HepG2 (cell line): Measurements from ENCODE around the gene RIN3. TPM values are rescaled to one million over a fixed set of nuclear protein-coding genes. Genes with fewer than 3 reads are reported as not detected.

ENCODE experiments used
- ATAC-seq: fragments of 200-7000 bp; cut with Tn5 transposase; 3 replicates; pipeline ENCODE4 v1.9.1; 2020; ENCODE audit warnings: mild to moderate bottlenecking, moderate library complexity
- BruUV-seq: library from RNA; stranded (reverse); fragments of 400-500 nt; replicated peaks from 2 replicates; lab custom pipeline; 2021; lab: Mats Ljungman, UMichigan
- CTCF ChIA-PET: fragments of 300-600 bp; formaldehyde crosslinking; extraction: SDS; loops from one replicate; lab custom pipeline; 2021; ENCODE audit warnings: low total read pairs, inconsistent platforms, low intra/inter-chr PET ratio; lab: Yijun Ruan, JAX
- POLR2A ChIA-PET: fragments of 350-600 bp; sonication (Branson Sonifier 250); formaldehyde crosslinking; loops from one replicate; lab custom pipeline; 2020; ENCODE audit warnings: antibody characterized with exemption, inconsistent platforms; lab: Yijun Ruan, JAX
- DNase-seq: peaks from one replicate; pipeline ENCODE4 v3.0.0-alpha.2; 2015; ENCODE audit warnings: low spot score
- FAIRE-seq: peaks from 3 replicates; lab custom pipeline; 2011; peaks lifted over from hg19 to GRCh38; lab: Jason Lieb, UNC
- H2AFZ ChIP-seq: one replicate; pipeline ENCODE4 v1.6.1; 2011; ENCODE audit warnings: low read length, inconsistent platforms
- H3K27ac ChIP-seq: fragments of 300-600 bp; 3 replicates; pipeline ENCODE4 v1.8.0; 2011; ENCODE audit warnings: mixed run types, mild to moderate bottlenecking, mixed read lengths, low read length, inconsistent platforms; ENCODE audit not compliant: insufficient read depth; ENCODE audit errors: extremely low read length
- H3K27me3 ChIP-seq, 2 experiments: fragments of 200-600 bp in 1 of 2; 2 replicates in 1 of 2; 3 replicates in 1 of 2; pipeline versions ENCODE4 v1.6.0 to v1.8.0; 2011; ENCODE audit warnings: low read length in 2 of 2, mild to moderate bottlenecking in 2 of 2, moderate library complexity in 2 of 2, inconsistent platforms in 1 of 2; ENCODE audit not compliant: insufficient read depth in 2 of 2, control insufficient read depth in 1 of 2
- H3K36me3 ChIP-seq, 2 experiments: fragments of 200-600 bp in 1 of 2; replicated peaks in 1 of 2; 2 replicates in 1 of 2; 3 replicates in 1 of 2; pipeline versions ENCODE4 v1.5.1 to v1.8.0; 2011; ENCODE audit warnings: low read length in 2 of 2, inconsistent platforms in 1 of 2; ENCODE audit not compliant: insufficient read depth in 2 of 2, control insufficient read depth in 1 of 2
- H3K4me1 ChIP-seq: 2 replicates; pipeline ENCODE4 v1.5.1; 2012; ENCODE audit warnings: low read length, inconsistent platforms; ENCODE audit not compliant: insufficient read depth
- H3K4me2 ChIP-seq: 2 replicates; pipeline ENCODE4 v1.6.0; 2011; ENCODE audit warnings: low read depth, low read length, inconsistent platforms
- H3K4me3 ChIP-seq, 3 experiments: fragments of 200-600 bp in 1 of 3; sonication (generic), shearing (Covaris generic) in 1 of 3; replicated peaks in 1 of 3; 2 replicates each; pipeline ENCODE4 v1.5.1; 2011 to 2016; ENCODE audit warnings: low read length in 3 of 3, inconsistent platforms in 2 of 3, low read depth in 2 of 3, mild to moderate bottlenecking in 2 of 3, control low read depth in 1 of 3, mixed read lengths in 1 of 3; ENCODE audit not compliant: insufficient read depth in 1 of 3
- H3K79me2 ChIP-seq: one replicate; pipeline ENCODE4 v1.6.1; 2011; ENCODE audit warnings: low read length, inconsistent platforms; ENCODE audit not compliant: insufficient read depth
- H3K9ac ChIP-seq: 2 replicates; pipeline ENCODE4 v1.6.0; 2011; ENCODE audit warnings: mild to moderate bottlenecking, low read depth, low read length, inconsistent platforms; ENCODE audit not compliant: insufficient read depth
- H3K9me3 ChIP-seq: 2 replicates; pipeline ENCODE4 v1.5.1; 2012; ENCODE audit warnings: mild to moderate bottlenecking, low read length
- H4K20me1 ChIP-seq: 2 replicates; pipeline ENCODE4 v1.6.0; 2011; ENCODE audit warnings: inconsistent platforms, mild to moderate bottlenecking, low read length, moderate library complexity; ENCODE audit not compliant: insufficient read depth
- GATA4 ChIP-seq: sonication (generic); IDR thresholded peaks from 2 replicates; pipeline ENCODE4 v1.6.1; 2016; ENCODE audit warnings: antibody characterized with exemption, low read depth, borderline replicate concordance
- IKZF1 ChIP-seq: fragments of 450-650 bp; IDR thresholded peaks from 2 replicates; pipeline ENCODE4 v1.7.1; 2016
- IKZF4 ChIP-seq: sonication (generic); formaldehyde crosslinking; IDR thresholded peaks from 2 replicates; pipeline ENCODE4 v1.5.1; 2020; ENCODE audit warnings: borderline replicate concordance, mild to moderate bottlenecking, low read depth, missing genetic modification reagents; ENCODE audit errors: not compliant biosample characterization
- MAFG ChIP-seq: sonication (generic); formaldehyde crosslinking; IDR thresholded peaks from 2 replicates; pipeline ENCODE4 v1.5.1; 2020; ENCODE audit warnings: mild to moderate bottlenecking, missing genetic modification reagents
- MAFK ChIP-seq, 2 experiments: IDR thresholded peaks in 1 of 2; conservative IDR thresholded peaks in 1 of 2; 2 replicates each; pipeline ENCODE4 v1.6.1; 2011; ENCODE audit warnings: improper control_type of control experiment in 2 of 2, low read length in 2 of 2
- PITX1 ChIP-seq: sonication (generic); formaldehyde crosslinking; IDR thresholded peaks from 2 replicates; pipeline ENCODE4 v1.5.1; 2020; ENCODE audit warnings: mild to moderate bottlenecking, missing genetic modification reagents
- RFX5 ChIP-seq: IDR thresholded peaks from 2 replicates; pipeline ENCODE4 v1.6.1; 2011; ENCODE audit warnings: low read depth, low read length, improper control_type of control experiment
- SP140L ChIP-seq: sonication (generic); formaldehyde crosslinking; IDR thresholded peaks from 2 replicates; pipeline ENCODE4 v1.4.0; 2020; ENCODE audit warnings: missing genetic modification reagents, borderline replicate concordance
- XBP1 ChIP-seq: sonication (generic); formaldehyde crosslinking; IDR thresholded peaks from 2 replicates; pipeline ENCODE4 v1.5.0; 2020; ENCODE audit warnings: missing genetic modification reagents
- ZNF678 ChIP-seq: sonication (generic); formaldehyde crosslinking; IDR thresholded peaks from 2 replicates; pipeline ENCODE4 v1.4.0; 2020; ENCODE audit warnings: mild to moderate bottlenecking, missing genetic modification reagents
- ZNF737 ChIP-seq: sonication (generic); formaldehyde crosslinking; IDR thresholded peaks from 2 replicates; pipeline ENCODE4 v1.5.0; 2020; ENCODE audit warnings: missing genetic modification reagents, mild to moderate bottlenecking, borderline replicate concordance
- ZNF891 ChIP-seq: sonication (generic); formaldehyde crosslinking; IDR thresholded peaks from 2 replicates; pipeline ENCODE4 v1.5.0; 2020; ENCODE audit warnings: mild to moderate bottlenecking, missing genetic modification reagents
- in situ Hi-C: cut with HindIII; loops from 2 replicates; pipeline ENCODE4 v1.10.0; 2017; ENCODE audit warnings: low pct_unique_long_range_greater_than_20kb; ENCODE audit not compliant: extremely low pct_ligation_motif_present
- intact Hi-C: fragments of 100-400 bp; cut with micrococcal nuclease; formaldehyde crosslinking; loops from one replicate; pipeline ENCODE4 v1.10.0; 2022; ENCODE audit not compliant: unreplicated experiment
- polyA plus RNA-seq, 8 experiments: library from polyadenylated mRNA; depleted of rRNA in 3 of 8; stranded (reverse) in 7 of 8; unstranded in 1 of 8; fragments of >200 nt; fragmentation: Illumina TruSeq in 4 of 8; extraction: Trizol in 4 of 8; gene quantifications; 2 replicates each; pipeline versions ENCODE4 v1.2.1 to v1.2.3, GENCODE V29; 2011 to 2016; ENCODE audit warnings: low read depth in 4 of 8, missing spikeins in 1 of 8, mixed read lengths in 1 of 8; ENCODE audit not compliant: insufficient read depth in 1 of 8
- total RNA-seq, 5 experiments: library from RNA; depleted of rRNA; stranded (reverse); fragments of >200 nt; fragmentation: Illumina TruSeq; extraction: Trizol; gene quantifications; 2 replicates each; pipeline ENCODE4 v1.2.3, GENCODE V29; 2016; ENCODE audit warnings: low read depth in 1 of 5
- TF ChIP-seq, protein P1 (sequence below): sonication (generic); formaldehyde crosslinking; IDR thresholded peaks from 2 replicates; pipeline ENCODE4 v1.4.0; 2020; ENCODE audit warnings: missing genetic modification reagents, borderline replicate concordance
- TF ChIP-seq, protein P2 (sequence below): IDR thresholded peaks from 2 replicates; pipeline ENCODE4 v1.6.1; 2016; ENCODE audit warnings: missing compliant biosample characterization, missing genetic modification reagents, borderline replicate concordance
- TF ChIP-seq, protein P3 (sequence below): sonication (generic); formaldehyde crosslinking; IDR thresholded peaks from 2 replicates; pipeline ENCODE4 v1.5.0; 2020; ENCODE audit warnings: missing genetic modification reagents
- TF ChIP-seq, protein P4 (sequence below): sonication (generic); formaldehyde crosslinking; IDR thresholded peaks from 2 replicates; pipeline ENCODE4 v1.8.0; 2022; ENCODE audit warnings: low read depth, missing genetic modification reagents

RIN3 gene
- total and polyA plus RNA-seq, 2 of the 13 experiments (the other 11 are each of a cell fraction or from before 2014, with no cell fraction given) = 2.3 to 3.6 TPM

DNA sequence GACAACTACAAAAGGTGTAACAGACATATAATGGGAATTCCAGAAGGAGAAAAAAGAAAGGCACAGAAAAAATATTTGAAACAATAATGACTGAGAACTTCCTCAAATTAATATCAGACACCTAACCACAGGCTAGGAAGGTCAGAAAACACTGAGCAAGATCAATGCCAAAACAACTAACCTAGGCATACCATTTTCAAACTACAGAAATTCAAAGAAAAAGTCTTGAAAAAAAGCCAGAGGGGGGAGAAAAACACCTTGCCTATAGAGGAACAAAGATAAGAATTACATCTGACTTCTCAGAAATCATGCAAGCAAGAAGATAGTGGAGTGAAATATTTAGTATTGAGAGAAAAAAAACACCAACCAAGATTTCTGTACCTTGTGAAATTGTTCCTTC, 77.8 kb downstream of the RIN3 start:
- Histone ChIP-seq H4K20me1 (no peaks in the 10 kb centered on the region), H3K27ac (no peak overlapping the region), H3K9me3 (no peaks in the 10 kb centered on the region), H3K79me2 (no peaks in the 10 kb centered on the region), H3K9ac (no peak overlapping the region), H2AFZ (no peak overlapping the region), H3K36me3 (peaks cover 1 to 6% of the 10 kb centered on the region in 2 experiments; a peak in 1 of 5 replicates), H3K4me3 (no peak overlapping the region), H3K4me1 (no peaks in the 10 kb centered on the region), H3K4me2 (no peak overlapping the region), H3K27me3 (no peaks in the 10 kb centered on the region)
- ChIA-PET POLR2A (no interaction called here), CTCF (no interaction called here)
- FAIRE-seq = no peak
- intact Hi-C loops = no loop called here
- TSS peak; percentile 34 for BruUV-seq
- ATAC-seq = no peak
- no peak for TF ChIP-seq IKZF4 (CRISPR knock-in tag)
- TF ChIP-seq MAFK (conservative IDR thresholded peaks at IDR 0.05 in 1 of 2, IDR thresholded peaks at IDR 0.05 in 1 of 2; ENCODE audit: low read length in 2 of 2) = no peak
- TF ChIP-seq IKZF1 = no peak
- TF ChIP-seq, protein P1, sequence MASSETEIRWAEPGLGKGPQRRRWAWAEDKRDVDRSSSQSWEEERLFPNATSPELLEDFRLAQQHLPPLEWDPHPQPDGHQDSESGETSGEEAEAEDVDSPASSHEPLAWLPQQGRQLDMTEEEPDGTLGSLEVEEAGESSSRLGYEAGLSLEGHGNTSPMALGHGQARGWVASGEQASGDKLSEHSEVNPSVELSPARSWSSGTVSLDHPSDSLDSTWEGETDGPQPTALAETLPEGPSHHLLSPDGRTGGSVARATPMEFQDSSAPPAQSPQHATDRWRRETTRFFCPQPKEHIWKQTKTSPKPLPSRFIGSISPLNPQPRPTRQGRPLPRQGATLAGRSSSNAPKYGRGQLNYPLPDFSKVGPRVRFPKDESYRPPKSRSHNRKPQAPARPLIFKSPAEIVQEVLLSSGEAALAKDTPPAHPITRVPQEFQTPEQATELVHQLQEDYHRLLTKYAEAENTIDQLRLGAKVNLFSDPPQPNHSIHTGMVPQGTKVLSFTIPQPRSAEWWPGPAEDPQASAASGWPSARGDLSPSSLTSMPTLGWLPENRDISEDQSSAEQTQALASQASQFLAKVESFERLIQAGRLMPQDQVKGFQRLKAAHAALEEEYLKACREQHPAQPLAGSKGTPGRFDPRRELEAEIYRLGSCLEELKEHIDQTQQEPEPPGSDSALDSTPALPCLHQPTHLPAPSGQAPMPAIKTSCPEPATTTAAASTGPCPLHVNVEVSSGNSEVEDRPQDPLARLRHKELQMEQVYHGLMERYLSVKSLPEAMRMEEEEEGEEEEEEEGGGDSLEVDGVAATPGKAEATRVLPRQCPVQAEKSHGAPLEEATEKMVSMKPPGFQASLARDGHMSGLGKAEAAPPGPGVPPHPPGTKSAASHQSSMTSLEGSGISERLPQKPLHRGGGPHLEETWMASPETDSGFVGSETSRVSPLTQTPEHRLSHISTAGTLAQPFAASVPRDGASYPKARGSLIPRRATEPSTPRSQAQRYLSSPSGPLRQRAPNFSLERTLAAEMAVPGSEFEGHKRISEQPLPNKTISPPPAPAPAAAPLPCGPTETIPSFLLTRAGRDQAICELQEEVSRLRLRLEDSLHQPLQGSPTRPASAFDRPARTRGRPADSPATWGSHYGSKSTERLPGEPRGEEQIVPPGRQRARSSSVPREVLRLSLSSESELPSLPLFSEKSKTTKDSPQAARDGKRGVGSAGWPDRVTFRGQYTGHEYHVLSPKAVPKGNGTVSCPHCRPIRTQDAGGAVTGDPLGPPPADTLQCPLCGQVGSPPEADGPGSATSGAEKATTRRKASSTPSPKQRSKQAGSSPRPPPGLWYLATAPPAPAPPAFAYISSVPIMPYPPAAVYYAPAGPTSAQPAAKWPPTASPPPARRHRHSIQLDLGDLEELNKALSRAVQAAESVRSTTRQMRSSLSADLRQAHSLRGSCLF (CRISPR knock-in tag) = no peak
- TF ChIP-seq, protein P2, sequence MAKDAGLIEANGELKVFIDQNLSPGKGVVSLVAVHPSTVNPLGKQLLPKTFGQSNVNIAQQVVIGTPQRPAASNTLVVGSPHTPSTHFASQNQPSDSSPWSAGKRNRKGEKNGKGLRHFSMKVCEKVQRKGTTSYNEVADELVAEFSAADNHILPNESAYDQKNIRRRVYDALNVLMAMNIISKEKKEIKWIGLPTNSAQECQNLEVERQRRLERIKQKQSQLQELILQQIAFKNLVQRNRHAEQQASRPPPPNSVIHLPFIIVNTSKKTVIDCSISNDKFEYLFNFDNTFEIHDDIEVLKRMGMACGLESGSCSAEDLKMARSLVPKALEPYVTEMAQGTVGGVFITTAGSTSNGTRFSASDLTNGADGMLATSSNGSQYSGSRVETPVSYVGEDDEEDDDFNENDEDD (CRISPR knock-in tag) = no peak
- TF ChIP-seq, protein P3, sequence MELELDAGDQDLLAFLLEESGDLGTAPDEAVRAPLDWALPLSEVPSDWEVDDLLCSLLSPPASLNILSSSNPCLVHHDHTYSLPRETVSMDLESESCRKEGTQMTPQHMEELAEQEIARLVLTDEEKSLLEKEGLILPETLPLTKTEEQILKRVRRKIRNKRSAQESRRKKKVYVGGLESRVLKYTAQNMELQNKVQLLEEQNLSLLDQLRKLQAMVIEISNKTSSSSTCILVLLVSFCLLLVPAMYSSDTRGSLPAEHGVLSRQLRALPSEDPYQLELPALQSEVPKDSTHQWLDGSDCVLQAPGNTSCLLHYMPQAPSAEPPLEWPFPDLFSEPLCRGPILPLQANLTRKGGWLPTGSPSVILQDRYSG (CRISPR knock-in tag) = no peak
- TF ChIP-seq, protein P4, sequence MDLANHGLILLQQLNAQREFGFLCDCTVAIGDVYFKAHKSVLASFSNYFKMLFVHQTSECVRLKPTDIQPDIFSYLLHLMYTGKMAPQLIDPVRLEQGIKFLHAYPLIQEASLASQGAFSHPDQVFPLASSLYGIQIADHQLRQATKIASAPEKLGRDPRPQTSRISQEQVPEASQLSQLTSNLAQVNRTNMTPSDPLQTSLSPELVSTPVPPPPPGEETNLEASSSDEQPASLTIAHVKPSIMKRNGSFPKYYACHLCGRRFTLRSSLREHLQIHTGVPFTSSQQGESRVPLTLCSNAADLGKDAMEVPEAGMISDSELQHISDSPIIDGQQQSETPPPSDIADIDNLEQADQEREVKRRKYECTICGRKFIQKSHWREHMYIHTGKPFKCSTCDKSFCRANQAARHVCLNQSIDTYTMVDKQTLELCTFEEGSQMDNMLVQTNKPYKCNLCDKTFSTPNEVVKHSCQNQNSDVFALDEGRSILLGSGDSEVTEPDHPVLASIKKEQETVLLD (CRISPR knock-in tag) = no peak
- no peak for TF ChIP-seq GATA4
- TF ChIP-seq RFX5 = no peak
- no peak for TF ChIP-seq XBP1 (CRISPR knock-in tag)
- TF ChIP-seq ZNF737 (CRISPR knock-in tag) = no peak
- TF ChIP-seq PITX1 = no peak
- no peak for TF ChIP-seq SP140L (CRISPR knock-in tag)
- TF ChIP-seq ZNF678 = no peak
- TF ChIP-seq ZNF891 = no peak
- no peak for TF ChIP-seq MAFG (CRISPR knock-in tag)
- no peak for DNase-seq
- in situ Hi-C loops = no loop called here
